ENCODE measurements around the gene CXorf58. TPM values are rescaled to one million over a fixed set of nuclear protein-coding genes. Genes with fewer than 3 reads are reported as not detected.
A peak's percentile ranks its signal among the peaks of the same experiment; 100 is the strongest.

The CXorf58 gene
- total and polyA plus RNA-seq, 4 donors, result 0.12 to 0.15 (median 0.15) TPM; not detected in 1

DNA sequence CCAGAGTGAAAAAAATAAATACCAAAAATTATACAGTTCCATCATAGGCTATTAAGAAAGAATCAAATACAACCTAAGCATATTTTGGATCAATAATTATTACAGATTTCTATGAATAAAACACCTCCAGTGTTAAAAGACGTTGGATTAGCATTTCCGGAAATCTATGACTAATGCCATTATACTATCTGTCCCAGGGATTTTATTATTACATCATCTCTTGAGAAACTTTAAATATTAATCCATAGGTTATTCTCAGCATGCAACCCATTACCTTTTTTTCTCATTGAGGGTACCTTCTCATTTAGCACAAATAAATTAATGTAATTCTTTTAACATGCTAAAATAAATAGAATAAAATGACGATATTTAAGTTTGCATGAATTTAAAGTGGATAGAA is 44.6 kb downstream of the CXorf58 start:
- no peaks in the 10 kb centered on the region for H3K9me3 ChIP-seq (ENCODE audit: control insufficient read depth in 4 of 4, insufficient read depth in 3 of 4, low read length in 3 of 4)
- H3K4me3 ChIP-seq, result no peak overlapping the region
- H3K9ac ChIP-seq (ENCODE audit: insufficient read depth in 1 of 2, low read length in 2 of 2), result no peak overlapping the region
- DNase-seq (no peak), ATAC-seq (ENCODE audit: insufficient read depth, low FRiP score) (no peak)
- TF ChIP-seq, protein P1, sequence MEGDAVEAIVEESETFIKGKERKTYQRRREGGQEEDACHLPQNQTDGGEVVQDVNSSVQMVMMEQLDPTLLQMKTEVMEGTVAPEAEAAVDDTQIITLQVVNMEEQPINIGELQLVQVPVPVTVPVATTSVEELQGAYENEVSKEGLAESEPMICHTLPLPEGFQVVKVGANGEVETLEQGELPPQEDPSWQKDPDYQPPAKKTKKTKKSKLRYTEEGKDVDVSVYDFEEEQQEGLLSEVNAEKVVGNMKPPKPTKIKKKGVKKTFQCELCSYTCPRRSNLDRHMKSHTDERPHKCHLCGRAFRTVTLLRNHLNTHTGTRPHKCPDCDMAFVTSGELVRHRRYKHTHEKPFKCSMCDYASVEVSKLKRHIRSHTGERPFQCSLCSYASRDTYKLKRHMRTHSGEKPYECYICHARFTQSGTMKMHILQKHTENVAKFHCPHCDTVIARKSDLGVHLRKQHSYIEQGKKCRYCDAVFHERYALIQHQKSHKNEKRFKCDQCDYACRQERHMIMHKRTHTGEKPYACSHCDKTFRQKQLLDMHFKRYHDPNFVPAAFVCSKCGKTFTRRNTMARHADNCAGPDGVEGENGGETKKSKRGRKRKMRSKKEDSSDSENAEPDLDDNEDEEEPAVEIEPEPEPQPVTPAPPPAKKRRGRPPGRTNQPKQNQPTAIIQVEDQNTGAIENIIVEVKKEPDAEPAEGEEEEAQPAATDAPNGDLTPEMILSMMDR (IDR thresholded peaks at IDR 0.05; ENCODE audit: control extremely low read depth, extremely low read depth), result no peak
- no peaks in the 10 kb centered on the region for H3K36me3 ChIP-seq (ENCODE audit: control insufficient read depth in 4 of 4, insufficient read depth in 4 of 4, low read length in 4 of 4)
- H3K27me3 ChIP-seq (ENCODE audit: control insufficient read depth in 3 of 3, insufficient read depth in 3 of 3, low read length in 2 of 3), result peaks cover 0 to 21% (median 0%) of the 10 kb centered on the region in 3 donors
- no peaks in the 10 kb centered on the region for H3K4me1 ChIP-seq (ENCODE audit: control insufficient read depth in 5 of 5, insufficient read depth in 5 of 5, low read length in 5 of 5)
- no peak overlapping the region for H3K27ac ChIP-seq (ENCODE audit: low read depth in 1 of 2, low read length in 1 of 2)
- WGBS, 2 donors, result 46 to 59% methylated on average over 3 of the region's 3 CpGs

DNA sequence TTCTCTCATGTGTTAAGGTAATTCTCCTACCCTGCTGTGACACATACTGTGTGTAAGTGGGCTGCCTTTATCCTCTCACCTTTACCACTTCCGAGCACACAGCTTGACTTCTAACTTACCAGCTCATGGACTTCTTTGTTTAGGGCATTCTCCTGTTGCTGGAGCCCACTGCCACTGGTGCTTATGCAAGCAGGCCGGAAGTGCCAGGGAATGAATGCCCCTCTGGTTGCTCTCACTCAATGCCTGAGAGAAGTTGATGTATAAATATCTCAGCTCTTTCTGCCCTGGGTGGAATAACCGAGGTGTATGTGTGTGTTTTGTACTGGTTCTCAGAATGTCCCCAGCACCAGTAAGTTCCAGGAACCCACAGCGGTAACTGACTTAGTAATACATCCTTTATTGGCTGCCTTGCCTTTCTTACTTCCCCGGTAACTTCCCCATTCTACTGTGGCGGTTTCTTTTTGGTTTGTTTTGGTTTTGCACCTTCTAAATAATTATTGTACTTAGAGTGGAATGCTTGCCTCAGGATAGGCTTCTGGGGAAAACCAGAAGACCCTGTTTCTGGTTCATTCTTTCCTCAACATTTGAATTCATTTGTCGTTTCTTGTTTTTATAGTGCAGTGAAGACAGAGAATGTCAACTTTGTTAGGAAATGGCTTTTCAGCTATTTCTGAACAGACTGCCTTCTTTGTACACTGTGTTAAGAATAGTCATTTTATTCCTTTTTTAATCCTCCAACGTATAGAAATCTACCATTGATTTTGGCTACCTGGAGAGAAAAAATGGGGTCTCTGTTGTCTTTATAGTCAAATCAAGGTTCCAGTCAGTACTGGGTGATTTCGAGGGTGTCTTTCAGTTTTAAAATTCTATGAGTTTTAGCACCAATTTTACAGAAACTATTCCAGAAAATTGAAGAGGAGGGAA is 45.4 kb downstream of the CXorf58 start:
- H3K36me3 ChIP-seq (ENCODE audit: control insufficient read depth in 4 of 4, insufficient read depth in 4 of 4, low read length in 4 of 4), result no peaks in the 10 kb centered on the region
- H3K9me3 ChIP-seq (ENCODE audit: control insufficient read depth in 4 of 4, insufficient read depth in 3 of 4, low read length in 3 of 4), result no peaks in the 10 kb centered on the region
- DNase-seq (peak in 1 of 3 donors; percentile 3), ATAC-seq (ENCODE audit: insufficient read depth, low FRiP score) (no peak)
- no peaks in the 10 kb centered on the region for H3K4me1 ChIP-seq (ENCODE audit: control insufficient read depth in 5 of 5, insufficient read depth in 5 of 5, low read length in 5 of 5)
- TF ChIP-seq, protein P1 (IDR thresholded peaks at IDR 0.05; ENCODE audit: control extremely low read depth, extremely low read depth), result no peak
- no peak overlapping the region for H3K4me3 ChIP-seq
- peak overlapping the region in 1 of 2 donors; percentile 15 for H3K27ac ChIP-seq (ENCODE audit: low read depth in 1 of 2, low read length in 1 of 2)
- WGBS, 2 donors, result 30 to 40% methylated on average over 9 of the region's 9 CpGs
- peaks cover 0 to 24% (median 0%) of the 10 kb centered on the region in 3 donors for H3K27me3 ChIP-seq (ENCODE audit: control insufficient read depth in 3 of 3, insufficient read depth in 3 of 3, low read length in 2 of 3)
- no peak overlapping the region for H3K9ac ChIP-seq (ENCODE audit: insufficient read depth in 1 of 2, low read length in 2 of 2)

GRCh38 chrX:23953908-23954269 is 46.1 kb downstream of the CXorf58 start:
- Histone ChIP-seq H3K9me3 (ENCODE audit: control insufficient read depth in 4 of 4, insufficient read depth in 3 of 4, low read length in 3 of 4) (no peaks in the 10 kb centered on the region), H3K27ac (ENCODE audit: low read depth in 1 of 2, low read length in 1 of 2) (no peak overlapping the region), H3K9ac (ENCODE audit: insufficient read depth in 1 of 2, low read length in 2 of 2) (no peak overlapping the region), H3K36me3 (ENCODE audit: control insufficient read depth in 4 of 4, insufficient read depth in 4 of 4, low read length in 4 of 4) (no peaks in the 10 kb centered on the region), H3K27me3 (ENCODE audit: control insufficient read depth in 3 of 3, insufficient read depth in 3 of 3, low read length in 2 of 3) (peaks cover 0 to 20% (median 0%) of the 10 kb centered on the region in 3 donors), H3K4me3 (no peak overlapping the region), H3K4me1 (ENCODE audit: control insufficient read depth in 5 of 5, insufficient read depth in 5 of 5, low read length in 5 of 5) (no peaks in the 10 kb centered on the region)
- no peak for ATAC-seq (ENCODE audit: insufficient read depth, low FRiP score)
- 88 to 90% methylated on average over 11 of the region's 11 CpGs for WGBS, 2 donors
- no peak for DNase-seq
- TF ChIP-seq, protein P1 (IDR thresholded peaks at IDR 0.05; ENCODE audit: control extremely low read depth, extremely low read depth), result no peak

Data from lung (tissue), 12 donors.